ENCODE measurements around the gene FAM221B.

The FAM221B gene

GRCh38 chr9:35847792-35848572 lies 19.4 kb upstream of the FAM221B start:
- no peak for DNase-seq (ENCODE audit: low spot score)

GRCh38 chr9:35845824-35846771 lies 17.6 kb upstream of the FAM221B start:
- DNase-seq (ENCODE audit: low spot score) = no peak

GRCh38 chr9:35844628-35845270 lies 16.2 kb upstream of the FAM221B start:
- DNase-seq (ENCODE audit: low spot score) = peak; percentile 64

GRCh38 chr9:35842795-35843194 lies 14.3 kb upstream of the FAM221B start:
- DNase-seq (ENCODE audit: low spot score) = no peak

- no peak for DNase-seq (ENCODE audit: low spot score)
Observed at GRCh38 chr9:35842020-35842745, 13.7 kb upstream of the FAM221B start.

- DNase-seq (ENCODE audit: low spot score) = no peak
Observed at GRCh38 chr9:35841645-35841900, 13.0 kb upstream of the FAM221B start.

- no peak for DNase-seq (ENCODE audit: low spot score)
Observed at GRCh38 chr9:35840881-35841644, 12.5 kb upstream of the FAM221B start.

GRCh38 chr9:35839926-35840325 lies 11.4 kb upstream of the FAM221B start:
- no peak for DNase-seq (ENCODE audit: low spot score)

- no peak for DNase-seq (ENCODE audit: low spot score)
Observed at GRCh38 chr9:35836595-35836994, 8.1 kb upstream of the FAM221B start.

- DNase-seq (ENCODE audit: low spot score) = no peak
Observed at GRCh38 chr9:35835766-35836165, 7.2 kb upstream of the FAM221B start.

GRCh38 chr9:35835216-35835632 lies 6.7 kb upstream of the FAM221B start:
- DNase-seq (ENCODE audit: low spot score) = no peak

GRCh38 chr9:35834260-35835215 lies 6.0 kb upstream of the FAM221B start:
- DNase-seq (ENCODE audit: low spot score) = no peak

GRCh38 chr9:35832814-35833213 lies 4.3 kb upstream of the FAM221B start:
- DNase-seq (ENCODE audit: low spot score) = no peak

- no peak for DNase-seq (ENCODE audit: low spot score)
Observed at GRCh38 chr9:35831040-35831439, 2.5 kb upstream of the FAM221B start.

- no peak for DNase-seq (ENCODE audit: low spot score)
Observed at GRCh38 chr9:35829764-35830096, 1.2 kb upstream of the FAM221B start.

- DNase-seq (ENCODE audit: low spot score) = peak; percentile 93
Observed at GRCh38 chr9:35829084-35829763, 692 bp upstream of the FAM221B start, which contains the start of gene TMEM8B. TSS of gene TMEM8B (plus strand) at chr9:35829228. CDS start at chr9:35829448, 220 bp downstream.

- no peak for DNase-seq (ENCODE audit: low spot score)
Observed at GRCh38 chr9:35827486-35827885, 1.0 kb downstream of the FAM221B start.

- peak; percentile 39 for DNase-seq (ENCODE audit: low spot score)
Observed at GRCh38 chr9:35826071-35826701, 2.3 kb downstream of the FAM221B start.

- DNase-seq (ENCODE audit: low spot score) = no peak
Observed at GRCh38 chr9:35822926-35823325, 5.6 kb downstream of the FAM221B start.

Measured in CD4-positive, alpha-beta T cell treated with Interleukin-6 at 100 ng/mL for 8 hours (primary cell).